CD4-positive, alpha-beta T cell treated with Interleukin-15 for 4 hours (primary cell): ENCODE data around the gene SCO1.
"Not testable (repeated sequence)": the region's sequence is repeated elsewhere in the genome, so short reads cannot be mapped to it uniquely, and the experiment has no call there.

Experiments
- DNase-seq: peaks from one replicate; pipeline ENCODE4 v3.0.0-alpha.2; 2020; ENCODE audit warnings: low spot score

Gene SCO1

DNA sequence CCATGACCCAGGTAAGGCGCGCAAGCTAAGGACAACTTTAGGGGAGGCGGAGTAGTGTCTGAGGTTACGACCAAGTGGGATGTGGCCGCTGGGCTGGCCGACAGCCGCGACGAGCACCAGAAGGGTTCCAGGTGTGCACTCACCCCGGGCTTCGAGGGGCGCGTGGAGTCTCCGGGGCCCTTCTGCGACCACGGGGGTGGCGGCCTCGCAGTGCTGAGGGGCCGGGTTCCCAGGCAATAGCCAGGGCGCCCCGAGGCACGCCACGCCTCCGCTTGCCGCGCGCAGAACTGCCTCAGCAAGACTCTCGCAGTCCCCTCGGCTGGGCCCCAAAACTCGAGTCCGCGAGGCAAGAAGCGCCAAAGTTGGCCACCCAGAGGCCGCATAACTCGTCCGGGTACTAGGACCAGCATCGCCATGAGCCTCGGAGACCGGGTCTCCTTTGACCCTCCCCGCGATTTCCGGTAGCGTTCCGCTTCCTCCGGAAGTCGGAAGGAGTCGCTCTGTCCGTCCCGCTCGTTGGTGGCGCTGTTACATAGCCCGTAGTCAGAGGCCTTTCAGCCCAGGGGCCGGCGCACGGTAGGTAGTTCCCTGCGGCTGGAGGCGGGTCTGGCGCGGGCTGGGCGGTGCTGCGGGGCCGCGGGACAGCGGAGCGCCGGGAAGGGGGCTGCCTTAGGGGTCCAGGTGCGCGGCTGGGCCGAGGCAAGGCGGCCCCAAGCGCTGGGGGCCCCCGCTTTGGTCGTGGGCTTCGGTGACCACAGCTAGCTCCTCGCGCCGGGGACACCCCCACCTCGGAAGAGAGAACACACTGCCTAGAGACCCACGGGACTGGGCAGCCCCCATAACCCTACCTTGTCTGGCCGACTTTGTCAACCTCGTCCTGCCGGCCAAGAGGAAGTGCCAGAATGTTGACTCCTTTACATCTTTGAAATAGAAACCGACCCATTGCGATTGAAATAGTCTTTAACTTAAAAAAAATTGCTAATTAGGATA lies at the start of gene SCO1, which contains the start of gene ADPRM:
Gene SCO1 (minus strand): TSS at position 442 of the 990 bp plus-strand sequence. CDS start 26 bp downstream, at position 416.
Gene ADPRM (plus strand): TSS at position 503 of the 990 bp plus-strand sequence. CDS start 7,333 bp downstream, outside the sequence.
- DNase-seq: peak; percentile 90

DNA sequence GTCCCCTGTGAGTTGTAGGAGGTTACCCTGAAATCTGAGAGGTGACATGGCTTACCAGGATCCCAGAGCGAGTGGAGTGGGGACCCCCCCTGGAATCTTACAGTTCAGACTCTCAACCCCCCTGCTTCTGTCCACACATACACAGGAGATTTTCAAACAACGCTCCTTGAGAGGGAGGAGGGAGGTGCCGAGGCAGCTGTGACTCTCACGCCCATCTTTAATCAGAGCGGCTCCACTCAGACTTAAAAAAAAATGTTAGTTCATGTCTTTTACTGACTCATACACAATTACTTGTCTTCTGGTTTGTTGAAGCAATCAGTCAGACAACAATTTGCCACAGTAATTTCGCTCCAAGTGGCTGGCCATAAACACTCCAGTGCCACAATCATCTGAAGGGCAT lies 47.9 kb upstream of the SCO1 start:
- DNase-seq: no peak

DNA sequence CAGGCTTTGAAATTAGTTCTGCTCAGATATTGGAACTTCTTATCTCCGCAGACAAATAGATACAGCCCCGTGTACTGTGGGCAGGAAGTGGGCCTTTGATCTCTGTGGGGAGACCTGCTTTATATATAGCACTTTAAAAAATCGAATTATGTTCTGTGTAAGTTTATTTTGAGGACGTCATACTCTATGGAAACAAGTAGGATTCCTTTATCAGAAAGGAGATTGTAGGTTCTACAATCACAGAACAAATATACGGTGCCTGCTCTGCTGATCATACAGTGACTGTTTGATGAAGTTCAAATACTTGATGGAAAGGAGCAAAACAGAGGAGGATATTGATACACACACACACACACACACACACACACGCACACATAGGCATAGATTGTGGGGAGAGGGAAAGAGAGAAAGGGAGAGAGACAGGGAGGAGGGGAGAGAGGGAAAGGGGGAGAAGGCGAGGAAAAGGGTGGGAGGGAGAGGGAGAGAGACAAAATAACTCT lies 47.2 kb upstream of the SCO1 start:
- DNase-seq: peak; percentile 17

DNA sequence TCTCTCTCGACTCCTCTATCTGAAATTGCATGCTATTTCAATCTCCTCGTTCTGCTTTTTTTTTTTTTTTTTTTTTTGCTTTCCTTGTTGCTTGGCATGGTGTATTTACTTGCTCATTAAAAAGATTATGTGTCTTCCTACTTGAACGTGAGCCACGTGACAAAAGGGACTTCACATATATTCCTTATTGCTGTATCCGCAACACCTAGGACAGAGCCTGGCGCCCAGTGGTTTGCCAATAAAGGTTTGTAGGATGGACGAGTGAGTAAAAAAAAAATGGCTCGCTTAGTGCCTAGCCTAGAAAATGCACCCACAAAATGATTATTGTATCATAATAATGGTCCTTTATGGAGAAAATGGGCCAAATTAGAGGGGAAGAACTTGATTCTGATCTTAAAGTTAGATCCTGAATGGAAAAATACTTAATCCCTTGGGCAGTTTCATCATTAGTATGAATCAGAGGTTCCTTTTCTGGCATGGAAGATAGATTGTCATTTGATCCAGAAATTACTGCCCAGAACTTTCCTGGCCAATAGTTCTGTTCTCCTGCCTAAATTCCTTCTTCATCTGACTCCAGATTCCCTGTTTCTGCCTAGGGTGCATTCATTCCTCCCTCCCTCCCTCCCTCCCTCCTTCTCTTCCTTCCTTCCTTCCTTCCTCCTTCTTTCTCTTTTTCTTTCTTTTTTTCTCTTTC lies 46.1 kb upstream of the SCO1 start:
- DNase-seq: no peak

DNA sequence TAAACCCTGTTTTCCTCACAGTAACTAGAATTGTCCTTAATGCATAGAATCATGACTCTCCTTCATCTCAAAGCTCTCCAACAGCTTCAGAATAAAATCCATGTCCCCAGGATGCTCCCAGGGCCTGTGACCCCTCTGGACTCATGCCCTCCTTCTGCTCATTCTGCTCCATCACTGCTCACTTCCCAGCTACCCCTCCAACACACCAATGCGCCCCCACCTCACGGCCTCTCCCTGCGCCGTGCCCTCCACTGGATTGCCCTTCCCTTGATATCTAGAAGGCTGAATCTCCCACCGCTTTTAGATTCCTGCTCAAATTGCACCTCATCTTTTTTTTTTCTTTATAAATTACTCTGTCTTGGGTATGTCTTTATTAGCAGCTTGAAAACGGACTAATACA lies 45.1 kb upstream of the SCO1 start:
- DNase-seq: no peak

DNA sequence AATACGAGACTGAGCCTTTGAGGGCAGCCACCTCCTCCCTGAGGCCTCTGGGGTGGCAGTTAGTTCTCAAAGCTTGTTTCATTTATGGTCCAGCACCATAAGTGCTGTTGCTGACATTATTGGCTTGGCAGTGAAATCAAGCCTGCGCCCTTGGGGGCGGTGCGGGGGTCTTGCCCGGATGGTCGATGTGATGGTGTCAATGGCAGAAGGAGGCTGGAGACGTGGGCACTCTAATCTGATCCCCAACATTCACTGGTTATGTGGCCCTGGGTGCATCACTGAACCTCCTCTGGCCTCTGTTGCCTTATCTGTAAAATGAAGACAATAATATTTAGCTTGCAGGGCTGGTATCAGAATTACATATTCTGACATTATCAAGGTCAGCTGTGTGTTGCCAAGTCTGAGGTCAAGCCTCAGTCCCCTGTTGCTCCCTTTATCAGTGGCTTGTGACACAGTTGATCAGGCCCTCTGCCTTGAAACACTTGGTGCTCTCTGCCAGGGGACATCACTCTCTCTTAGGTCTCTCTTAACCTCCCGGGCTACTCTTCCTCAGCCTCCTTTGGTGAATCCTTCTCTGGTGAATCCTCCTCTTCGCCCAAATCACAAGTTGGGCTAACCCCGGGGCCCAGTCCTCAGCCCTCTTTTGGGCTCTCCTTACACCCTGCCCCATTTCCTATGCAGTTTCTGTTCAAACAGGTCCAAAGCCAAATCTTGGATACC lies 44.2 kb upstream of the SCO1 start:
- DNase-seq: no peak

DNA sequence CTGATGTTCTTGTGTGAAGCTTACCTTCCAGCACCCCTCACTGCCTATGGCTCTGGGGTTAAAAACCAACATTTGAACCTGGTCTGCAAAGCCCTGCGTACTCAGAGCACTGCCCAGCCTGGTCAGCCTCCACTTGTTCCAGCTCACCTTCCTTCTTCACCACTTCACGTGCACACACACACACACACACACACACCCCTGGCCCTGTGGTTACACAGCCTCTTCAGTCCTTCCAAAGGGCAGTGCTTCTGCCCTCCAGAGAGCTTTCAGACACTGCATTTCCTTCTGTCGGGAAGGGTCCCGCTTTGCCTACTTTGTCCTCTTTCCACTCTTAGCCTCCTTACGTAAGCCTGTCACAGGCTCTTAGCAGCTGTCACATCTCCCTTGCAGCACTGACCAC lies 42.1 kb upstream of the SCO1 start:
- DNase-seq: no peak

DNA sequence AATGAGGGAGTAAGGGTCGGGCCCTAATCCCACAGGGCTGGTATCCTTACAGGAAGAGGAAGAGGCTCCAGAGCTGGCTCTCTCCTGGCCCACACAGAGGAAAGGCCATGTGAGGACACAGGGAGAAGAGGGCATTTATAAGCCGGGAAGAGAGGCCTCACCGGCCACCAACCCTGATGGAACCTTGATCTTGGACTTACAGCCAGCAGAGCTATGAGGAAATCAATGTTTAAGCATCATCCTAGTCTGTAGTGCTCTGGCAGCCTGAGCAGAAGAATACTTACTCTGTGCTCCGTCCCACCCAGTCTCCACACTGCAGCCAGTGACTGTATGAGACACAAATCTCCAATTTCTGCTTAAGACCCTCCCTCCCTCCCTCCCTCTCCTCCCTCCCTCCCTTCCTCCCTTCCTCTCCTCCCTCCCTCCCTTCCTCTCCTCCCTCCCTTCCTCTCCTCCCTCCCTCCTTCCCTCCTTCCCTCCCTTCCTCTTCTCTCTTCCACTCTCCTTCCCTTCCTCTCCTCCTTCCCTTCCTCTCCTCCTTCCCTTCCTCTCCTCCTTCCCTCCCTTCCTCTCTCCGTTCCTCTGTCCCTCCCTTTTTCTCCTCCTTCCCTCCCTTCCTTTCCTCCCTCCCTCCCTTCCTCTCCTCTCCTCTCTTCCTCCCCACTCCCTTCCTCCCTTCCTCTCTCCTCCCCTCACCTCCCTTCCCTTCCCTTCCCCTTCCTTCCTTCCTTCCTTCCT lies 41.4 kb upstream of the SCO1 start:
- no peak for DNase-seq

DNA sequence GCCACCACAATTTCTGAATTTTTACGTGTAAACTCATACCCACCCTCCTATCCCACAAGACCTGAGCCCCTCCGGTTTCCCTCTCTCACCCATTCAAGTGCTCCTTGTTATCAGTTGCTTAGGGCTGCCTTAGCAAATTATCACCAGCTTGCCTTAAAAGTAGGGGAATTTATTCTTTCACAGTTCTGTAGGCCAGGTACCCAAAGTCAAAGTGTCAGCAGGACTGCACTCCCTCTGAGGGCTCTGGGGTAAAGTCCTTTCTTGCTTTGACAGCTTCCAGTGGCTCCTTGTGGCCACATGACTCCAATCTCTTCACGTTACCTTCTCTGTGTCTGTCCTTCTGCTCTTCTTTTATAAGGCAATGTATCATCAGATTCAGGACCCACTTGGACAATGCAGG lies 40.4 kb upstream of the SCO1 start:
- DNase-seq: no peak

DNA sequence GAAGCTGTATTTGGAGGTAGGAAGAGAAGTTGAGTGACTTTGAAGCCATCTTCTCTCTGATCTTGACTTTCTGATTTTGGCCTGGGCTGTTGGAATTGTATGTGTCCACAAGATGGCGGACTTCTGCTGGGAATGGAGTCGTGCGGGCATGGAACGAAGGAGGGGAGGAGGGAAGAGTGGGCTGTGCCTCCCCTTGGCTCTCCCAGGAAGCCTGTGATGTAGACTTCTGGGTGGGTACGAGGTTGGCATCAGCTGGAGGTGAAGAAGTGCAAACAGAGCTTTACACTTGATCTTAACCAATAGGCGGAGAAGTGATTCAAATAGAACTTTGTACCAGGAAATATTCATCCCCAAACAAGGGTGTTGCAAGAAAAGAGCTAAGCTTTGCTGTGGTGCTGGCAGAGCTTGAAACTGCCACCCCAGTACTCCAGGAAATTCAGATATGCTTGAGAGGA lies 39.9 kb upstream of the SCO1 start:
- DNase-seq: peak; percentile 14

DNA sequence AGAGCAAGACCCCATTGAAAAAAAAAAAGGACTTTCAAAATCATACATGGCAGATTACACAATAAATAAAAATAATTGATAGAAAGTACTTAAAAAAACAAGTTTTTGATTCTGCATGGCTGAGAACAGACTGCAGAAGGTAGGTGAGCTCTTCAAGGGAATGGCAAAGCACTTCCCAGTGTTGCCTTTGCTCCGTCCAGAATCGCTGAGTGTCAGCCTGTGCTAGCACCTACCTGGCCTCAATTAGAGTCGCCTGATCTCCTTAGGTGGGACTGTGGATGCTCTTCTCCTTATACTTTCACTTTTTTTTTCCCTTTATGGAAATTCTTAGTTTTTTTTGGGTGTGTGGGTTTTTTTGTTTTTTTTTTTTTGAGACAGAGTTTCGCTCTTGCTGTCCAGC lies 38.5 kb upstream of the SCO1 start:
- no peak for DNase-seq

DNA sequence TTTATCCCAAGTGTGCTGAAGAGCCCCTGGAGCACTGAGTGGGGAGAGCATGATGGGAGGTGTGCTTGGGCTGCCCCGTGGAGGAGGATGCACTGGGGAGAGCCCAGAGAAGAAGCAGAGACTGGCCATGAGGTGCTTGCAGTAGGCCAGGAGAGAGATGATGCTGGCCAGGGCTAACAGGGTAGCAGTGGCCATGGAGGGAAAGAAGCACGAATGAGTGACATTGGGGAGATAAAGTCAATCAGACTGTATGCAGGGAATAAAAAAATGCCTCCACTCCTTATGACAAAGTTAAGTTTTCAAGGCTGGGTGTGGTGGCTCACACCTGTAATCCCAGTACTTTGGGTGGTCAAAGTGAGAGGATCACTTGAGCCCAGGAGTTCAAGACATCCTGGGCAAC lies 37.9 kb upstream of the SCO1 start:
- no peak for DNase-seq

DNA sequence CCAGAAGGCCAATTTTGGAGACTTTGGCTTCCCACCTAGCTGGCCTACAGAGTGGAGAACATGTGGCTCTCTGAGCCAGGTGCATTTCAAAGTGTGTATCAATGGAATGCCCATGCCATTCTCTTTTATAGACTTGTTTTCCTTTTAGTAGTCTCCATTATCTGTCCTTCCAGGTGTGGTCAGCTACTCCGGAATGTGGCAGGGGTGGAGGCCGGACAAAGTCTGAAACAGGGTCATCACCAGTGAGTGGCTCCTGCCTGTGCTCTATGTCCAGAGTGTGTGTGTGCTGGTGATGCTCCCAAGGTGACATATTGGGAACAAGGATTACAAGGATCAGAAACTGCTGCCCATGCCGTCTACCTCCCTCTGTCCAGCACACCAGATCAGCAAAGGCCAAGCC lies 36.3 kb upstream of the SCO1 start:
- DNase-seq: no peak

DNA sequence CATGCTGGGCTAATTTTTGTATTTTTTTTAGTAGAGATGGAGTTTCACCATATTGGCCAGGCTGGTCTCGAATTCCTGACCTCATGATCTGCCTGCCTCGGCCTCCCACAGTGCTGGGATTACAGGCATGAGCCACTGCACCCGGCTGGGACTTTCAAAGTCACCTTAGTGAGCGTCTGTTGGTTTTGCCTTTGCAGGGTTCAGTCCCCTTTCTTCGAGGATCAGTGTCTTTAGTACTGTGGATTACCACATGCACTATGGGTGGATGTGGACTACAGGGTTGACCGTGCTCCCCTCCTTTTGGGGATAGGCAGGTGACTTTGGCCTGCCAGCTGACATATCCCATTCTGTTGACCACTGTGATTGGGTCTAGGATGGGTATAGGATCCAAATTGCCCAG lies 34.8 kb upstream of the SCO1 start:
- not testable (repeated sequence) for DNase-seq

DNA sequence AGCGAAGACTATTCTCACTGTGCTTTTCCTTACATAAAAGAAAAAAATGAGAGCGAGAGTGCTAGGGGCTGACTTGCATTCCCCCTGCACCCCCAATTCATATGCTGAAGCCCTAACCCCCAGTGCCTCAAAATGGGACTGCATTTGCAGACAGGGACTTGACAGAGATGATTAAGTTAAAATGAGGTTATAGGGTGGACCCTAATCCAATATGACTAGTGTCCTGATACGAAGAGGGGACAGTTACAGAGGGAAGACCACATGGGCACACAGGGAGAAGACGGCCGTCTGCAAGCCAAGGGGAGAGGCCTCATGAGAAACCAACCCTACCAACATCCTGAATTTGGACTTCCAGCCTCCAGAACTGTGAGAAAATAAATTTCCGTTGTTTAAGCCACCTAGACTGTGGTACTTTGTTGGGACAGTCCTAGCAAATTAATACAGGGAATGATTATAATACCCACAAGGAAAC lies 34.1 kb upstream of the SCO1 start:
- no peak for DNase-seq

DNA sequence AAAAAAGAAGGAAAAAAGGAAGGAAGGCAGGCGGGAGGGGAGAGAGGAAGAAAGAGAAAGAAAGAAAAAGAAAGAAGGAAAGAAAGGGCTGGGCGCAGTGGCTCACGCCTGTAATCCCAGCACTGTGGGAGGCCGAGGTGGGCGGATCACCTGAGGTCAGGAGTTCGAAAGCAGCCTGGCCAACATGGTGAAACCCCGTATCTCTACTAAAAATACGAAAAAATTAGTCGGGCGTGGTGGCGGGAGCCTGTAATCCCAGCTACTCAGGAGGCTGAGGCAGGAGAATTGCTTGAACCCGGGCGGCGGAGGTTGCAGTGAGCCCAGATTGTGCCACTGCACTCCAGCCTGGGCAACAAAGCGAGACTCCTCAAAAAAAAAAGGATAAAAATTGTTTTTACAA lies 32.9 kb upstream of the SCO1 start:
- not testable (repeated sequence) for DNase-seq

DNA sequence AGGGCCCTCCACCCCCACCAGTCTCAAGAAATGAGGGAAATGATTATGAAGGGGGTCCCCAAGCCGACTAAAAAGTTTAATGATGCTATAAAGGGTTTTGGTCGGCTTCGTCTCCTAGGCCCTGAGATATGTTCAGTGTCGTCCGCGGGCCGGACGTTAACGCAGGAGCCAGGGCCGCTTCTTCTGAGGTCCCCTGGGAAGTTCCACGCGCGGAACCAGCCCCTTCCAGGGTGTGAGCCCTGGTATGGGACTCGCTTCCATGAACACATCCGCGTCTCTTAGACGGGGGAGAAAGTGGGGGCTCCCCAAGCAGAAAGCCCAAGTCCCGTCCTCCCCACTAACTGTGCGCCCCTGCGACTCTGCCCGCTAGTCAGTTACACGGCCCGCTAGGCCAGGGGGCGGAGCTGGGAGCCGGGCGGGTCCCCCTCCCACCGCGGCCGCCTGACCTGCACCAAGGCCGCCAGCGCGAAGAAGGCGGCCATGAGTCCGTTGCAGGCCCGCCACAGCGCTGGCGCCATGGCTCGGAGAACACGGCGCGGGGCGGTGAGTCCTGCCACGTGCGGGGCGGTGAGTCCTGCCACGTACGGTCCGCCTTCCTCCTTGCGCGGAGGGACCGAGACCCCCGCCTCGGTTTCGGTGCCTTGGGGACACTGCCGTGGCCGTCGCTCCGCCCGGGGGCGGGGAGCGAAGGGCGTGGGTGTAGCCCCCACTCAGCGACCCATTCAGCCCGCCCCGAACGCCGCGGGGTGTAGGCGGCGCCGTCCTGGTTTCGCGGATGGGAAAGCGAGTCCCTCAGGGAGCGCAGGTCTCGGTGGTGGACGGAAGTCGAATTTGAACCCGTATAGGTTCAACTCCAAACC lies 32.2 kb upstream of the SCO1 start, which contains the start of gene TMEM220:
Gene TMEM220 (minus strand): TSS at position 690 of the 860 bp plus-strand sequence. CDS start 172 bp downstream, at position 518.
- DNase-seq: peak; percentile 9

DNA sequence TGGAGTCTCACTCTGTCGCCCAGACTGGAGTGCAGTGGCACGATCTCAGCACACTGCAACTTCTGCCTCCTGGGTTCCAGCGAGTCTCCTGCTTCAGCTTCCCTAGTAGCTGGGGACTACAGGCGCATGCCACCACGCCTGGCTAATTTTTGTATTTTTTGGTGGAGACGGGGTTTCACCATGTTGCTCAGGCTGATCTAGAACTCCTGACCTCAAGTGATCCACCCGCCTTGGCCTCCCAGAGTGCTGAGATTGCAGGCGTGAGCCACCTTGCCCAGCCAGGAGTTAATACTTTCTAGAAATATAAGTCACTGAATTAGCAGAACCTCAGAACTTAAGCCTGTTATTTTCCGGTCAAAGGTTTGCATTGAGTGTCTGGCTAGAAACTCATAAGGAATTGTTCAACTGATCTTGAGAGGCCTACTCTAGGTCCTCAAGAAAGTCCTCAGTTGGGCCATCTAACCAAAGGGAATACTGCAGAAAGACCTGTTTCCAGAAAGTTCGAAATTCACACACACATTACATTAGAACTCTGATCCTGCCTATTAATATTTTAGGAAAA lies 31.1 kb upstream of the SCO1 start:
- DNase-seq: no peak

DNA sequence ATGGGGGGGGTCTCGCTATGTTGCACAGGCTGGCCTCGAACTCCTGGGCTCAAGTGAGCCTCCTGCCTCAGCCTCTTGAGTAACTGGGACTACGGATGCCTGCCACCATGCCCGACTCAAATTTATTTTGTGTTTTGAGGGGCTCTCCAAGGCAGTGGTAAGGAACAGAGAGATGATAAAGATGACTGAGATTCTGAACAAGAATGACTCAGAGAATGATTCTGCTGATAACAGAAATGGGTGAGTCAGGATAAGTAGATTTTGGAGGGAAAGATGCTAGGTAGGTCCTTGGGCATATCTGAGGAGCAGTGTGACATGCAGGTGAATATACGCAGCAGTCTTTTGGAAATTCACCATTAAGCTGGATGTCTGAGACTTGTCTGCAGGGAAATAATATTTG lies 29.9 kb upstream of the SCO1 start:
- no peak for DNase-seq

DNA sequence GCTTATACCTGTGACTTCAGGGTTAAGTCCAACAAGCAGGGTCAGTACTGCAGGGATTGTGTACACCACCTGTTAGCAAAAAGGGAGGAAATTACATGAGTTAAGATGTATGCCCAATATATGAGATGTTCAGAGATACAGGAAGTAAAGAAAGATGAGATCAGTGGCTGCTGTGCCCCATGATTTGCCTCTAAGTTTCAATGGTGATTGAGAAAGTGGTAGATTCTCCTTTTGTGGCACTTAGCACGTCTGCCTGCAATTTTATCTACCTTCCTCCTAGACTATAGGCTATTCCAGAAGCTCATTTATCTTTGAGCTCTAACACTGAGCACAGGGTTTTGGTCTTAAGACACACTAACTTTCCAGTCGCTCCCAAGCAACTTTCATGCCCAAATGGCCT lies 28.9 kb upstream of the SCO1 start:
- DNase-seq: no peak
